Transverse colon (tissue), 4 donors: ENCODE measurements around the gene NKG7. TPM values are rescaled to one million over a fixed set of nuclear protein-coding genes. Genes with fewer than 3 reads are reported as not detected.

ENCODE experiments used
- DNase-seq: peaks from one replicate; pipeline ENCODE4 v3.0.0-alpha.2; 2019
- H3K27ac ChIP-seq, 4 donors: fragments of 200-600 bp; sonication (generic); 2 replicates each; pipeline ENCODE4 v1.5.1; 2016 to 2018; ENCODE audit warnings: inconsistent platforms in 4 of 4
- H3K27me3 ChIP-seq: fragments of 200-600 bp; sonication (generic); 2 replicates; pipeline ENCODE4 v1.5.1; 2017; ENCODE audit warnings: inconsistent platforms
- H3K36me3 ChIP-seq, 4 donors: fragments of 200-600 bp; sonication (generic); 2 replicates each; pipeline ENCODE4 v1.5.1; 2017 to 2019; ENCODE audit warnings: inconsistent platforms in 4 of 4
- H3K4me1 ChIP-seq, 4 donors: fragments of 200-600 bp; sonication (generic); 2 replicates each; pipeline ENCODE4 v1.5.1; 2017 to 2020; ENCODE audit warnings: inconsistent platforms in 4 of 4
- H3K4me3 ChIP-seq, 4 donors: fragments of 200-600 bp; sonication (generic); 1 replicate in 1 of 4; 2 replicates in 3 of 4; pipeline versions ENCODE4 v1.5.1 to v1.6.1; 2017 to 2019; ENCODE audit warnings: inconsistent platforms in 4 of 4
- H3K9me3 ChIP-seq, 2 donors: fragments of 200-600 bp; sonication (generic); 2 replicates each; pipeline ENCODE4 v1.5.1; 2017 to 2019; ENCODE audit warnings: inconsistent platforms in 2 of 2
- EP300 ChIP-seq: sonication (generic); formaldehyde crosslinking; IDR thresholded peaks from one replicate; pipeline ENCODE4 v1.6.1; 2017; ENCODE audit warnings: antibody characterized with exemption, low read depth
- POLR2A ChIP-seq: fragments of 450-650 bp; IDR thresholded peaks from one replicate; pipeline ENCODE4 v1.6.1; 2016; ENCODE audit warnings: antibody characterized with exemption, mild to moderate bottlenecking, moderate library complexity
- POLR2AphosphoS5 ChIP-seq, 3 donors: sonication (generic); formaldehyde crosslinking; IDR thresholded peaks; one replicate each; pipeline ENCODE4 v1.6.1; 2016; ENCODE audit warnings: antibody characterized with exemption in 3 of 3
- WGBS, 2 donors: methylation state at CpG; one replicate each; pipeline ENCODE4 v1.1.5; 2018; ENCODE audit warnings: low coverage in 1 of 2; 5-methylcytosine and 5-hydroxymethylcytosine counted together
- in situ Hi-C, 4 donors: fragments of 200-750 bp; cut with MboI; loops; one replicate each; pipeline versions ENCODE4 v1.15.0 to v1.15.1; 2017; ENCODE audit warnings: low sequenced_read_pairs in 3 of 4, low pct_ligation_motif_present in 1 of 4, low pct_unique_long_range_greater_than_20kb in 1 of 4
- intact Hi-C: fragments of 100-400 bp; cut with DNase I; formaldehyde crosslinking; loops from one replicate; pipeline ENCODE4 v1.15.1; 2023; ENCODE audit warnings: low total_unique reads
- total RNA-seq, 4 donors: library from RNA; depleted of rRNA; stranded (reverse); fragments of >200 nt; gene quantifications; one replicate each; pipeline ENCODE4 v1.1.0, GENCODE V29; 2016
- TF ChIP-seq, protein P1 (sequence below), 5 experiments: fragments of 200-600 bp in 3 of 5; fragments of 450-650 bp in 2 of 5; sonication (generic) in 3 of 5; IDR thresholded peaks; 1 replicate in 2 of 5; 2 replicates in 3 of 5; pipeline ENCODE4 v1.5.1; 2016 to 2017; ENCODE audit warnings: antibody characterized with exemption in 5 of 5, inconsistent platforms in 3 of 5, mild to moderate bottlenecking in 2 of 5, moderate library complexity in 1 of 5

Gene NKG7
- total RNA-seq, 4 donors from 2014 or later = 1.6 to 3.0 TPM; not detected in 2

DNA sequence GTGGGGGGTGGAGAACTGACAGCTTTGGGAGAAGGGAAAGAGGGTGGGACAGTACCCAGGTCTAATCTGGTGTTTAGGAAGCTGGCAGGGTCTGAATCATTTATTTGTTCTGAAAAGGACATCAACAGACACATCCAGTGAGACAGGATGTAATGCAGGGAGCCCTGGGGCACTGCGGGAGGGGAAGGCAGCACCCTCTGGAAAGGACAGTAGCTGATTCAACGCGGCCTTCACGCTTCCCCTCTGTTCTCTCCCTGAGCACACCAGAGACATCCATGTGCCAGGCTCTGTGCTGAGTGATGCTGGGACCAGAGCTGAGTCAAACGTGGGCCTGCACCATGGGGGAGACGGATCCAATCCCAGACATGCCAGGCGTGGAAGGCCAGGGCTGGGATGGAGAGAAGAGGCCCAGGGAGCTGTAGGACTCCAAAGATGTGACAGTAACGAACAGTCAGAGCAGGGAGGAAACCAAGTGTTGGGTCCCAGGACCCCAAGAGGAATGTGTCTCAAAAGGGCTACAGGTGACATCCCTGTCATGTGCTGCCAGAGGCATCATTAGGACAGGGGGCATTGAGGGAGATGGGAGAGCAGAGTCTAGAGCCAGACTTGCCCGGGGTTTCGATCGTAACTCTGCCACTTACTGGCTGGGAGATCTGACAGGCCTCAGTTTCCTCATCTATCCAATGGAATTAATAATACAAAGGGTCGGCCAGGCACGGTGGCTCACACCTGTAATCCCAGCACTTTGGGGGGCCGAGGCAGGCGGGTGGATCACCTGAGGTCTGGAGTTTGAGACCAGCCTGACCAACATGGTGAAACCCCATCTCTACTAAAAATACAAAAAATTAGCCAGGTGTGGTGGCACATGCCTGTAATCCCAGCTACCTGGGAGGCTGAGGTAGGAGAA is 8.0 kb downstream of the NKG7 start:
- Histone ChIP-seq H3K9me3 (no peaks in the 10 kb centered on the region), H3K4me3 (no peak overlapping the region), H3K27me3 (no peaks in the 10 kb centered on the region), H3K4me1 (peaks cover 11 to 36% (median 15%) of the 10 kb centered on the region in 4 donors), H3K36me3 (no peaks in the 10 kb centered on the region), H3K27ac (peak overlapping the region; percentile 98 to 100 (median 100))
- intact Hi-C loops (no loop called here), in situ Hi-C loops (no loop called here)
- no peak for DNase-seq
- TF ChIP-seq POLR2A = no peak
- no peak for TF ChIP-seq EP300
- TF ChIP-seq POLR2AphosphoS5 (IDR thresholded peaks at IDR 0.05) = no peak
- 78 to 82% methylated on average over 7 to 15 of the region's 15 CpGs for WGBS, 2 donors

DNA sequence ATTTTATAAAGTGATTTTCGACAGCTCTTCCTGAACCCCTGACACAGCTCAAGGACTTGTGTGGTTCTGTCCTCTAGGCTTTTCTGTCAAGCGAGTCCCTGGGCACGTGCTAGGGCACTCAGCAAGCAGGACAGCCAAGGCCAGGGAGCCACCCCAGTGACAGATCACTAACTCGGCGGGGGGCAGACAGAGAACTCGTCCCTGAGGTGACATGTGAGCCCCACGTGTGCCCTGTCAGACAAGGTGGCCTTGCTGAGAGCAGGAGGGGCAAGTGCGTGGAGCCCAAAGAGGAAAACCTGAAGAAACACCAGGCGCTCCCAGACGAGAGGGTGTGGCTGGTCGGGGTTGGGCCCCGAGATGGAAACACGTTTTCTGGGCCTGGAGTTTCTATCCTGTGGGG is 11.2 kb downstream of the NKG7 start:
- in situ Hi-C loops = no loop called here
- Histone ChIP-seq H3K27me3 (no peaks in the 10 kb centered on the region), H3K27ac (no peak overlapping the region), H3K4me3 (no peak overlapping the region), H3K4me1 (peaks cover 7 to 30% (median 11%) of the 10 kb centered on the region in 4 donors), H3K36me3 (no peaks in the 10 kb centered on the region), H3K9me3 (no peaks in the 10 kb centered on the region)
- WGBS, 2 donors = 88 to 91% methylated on average over 5 to 13 of the region's 13 CpGs
- intact Hi-C loops = no loop called here
- no peak for DNase-seq
- no peak for TF ChIP-seq POLR2A

DNA sequence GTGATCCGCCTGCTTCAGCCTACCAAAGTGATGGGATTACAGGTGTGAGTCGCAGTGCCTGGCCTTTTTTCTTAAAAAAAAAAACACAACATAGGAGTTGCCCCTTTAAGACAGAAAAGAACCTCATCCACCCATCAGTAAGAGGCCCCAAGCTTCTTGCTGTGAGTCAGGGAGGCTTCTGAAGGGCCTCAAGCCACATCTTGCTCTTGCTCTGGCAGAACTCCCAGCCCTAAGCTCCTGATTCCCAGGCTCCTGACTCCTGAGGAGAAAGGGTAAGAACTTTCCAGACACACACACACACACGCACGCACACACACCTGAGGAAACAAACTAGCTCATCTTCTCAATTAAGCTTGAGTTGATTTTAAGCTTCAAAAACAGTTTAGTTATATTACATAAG is 13.2 kb downstream of the NKG7 start:
- peaks cover under 1 to 16% (median 6%) of the 10 kb centered on the region in 4 donors for H3K4me1 ChIP-seq
- H3K9me3 ChIP-seq = no peaks in the 10 kb centered on the region
- no peaks in the 10 kb centered on the region for H3K27me3 ChIP-seq
- H3K36me3 ChIP-seq = no peaks in the 10 kb centered on the region
- TF ChIP-seq, protein P1, sequence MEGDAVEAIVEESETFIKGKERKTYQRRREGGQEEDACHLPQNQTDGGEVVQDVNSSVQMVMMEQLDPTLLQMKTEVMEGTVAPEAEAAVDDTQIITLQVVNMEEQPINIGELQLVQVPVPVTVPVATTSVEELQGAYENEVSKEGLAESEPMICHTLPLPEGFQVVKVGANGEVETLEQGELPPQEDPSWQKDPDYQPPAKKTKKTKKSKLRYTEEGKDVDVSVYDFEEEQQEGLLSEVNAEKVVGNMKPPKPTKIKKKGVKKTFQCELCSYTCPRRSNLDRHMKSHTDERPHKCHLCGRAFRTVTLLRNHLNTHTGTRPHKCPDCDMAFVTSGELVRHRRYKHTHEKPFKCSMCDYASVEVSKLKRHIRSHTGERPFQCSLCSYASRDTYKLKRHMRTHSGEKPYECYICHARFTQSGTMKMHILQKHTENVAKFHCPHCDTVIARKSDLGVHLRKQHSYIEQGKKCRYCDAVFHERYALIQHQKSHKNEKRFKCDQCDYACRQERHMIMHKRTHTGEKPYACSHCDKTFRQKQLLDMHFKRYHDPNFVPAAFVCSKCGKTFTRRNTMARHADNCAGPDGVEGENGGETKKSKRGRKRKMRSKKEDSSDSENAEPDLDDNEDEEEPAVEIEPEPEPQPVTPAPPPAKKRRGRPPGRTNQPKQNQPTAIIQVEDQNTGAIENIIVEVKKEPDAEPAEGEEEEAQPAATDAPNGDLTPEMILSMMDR (IDR thresholded peaks at IDR 0.05) = no peak
- TF ChIP-seq EP300 (no peak), POLR2A (no peak), POLR2AphosphoS5 (IDR thresholded peaks at IDR 0.05) (no peak)
- in situ Hi-C loops = no loop called here
- intact Hi-C loops = no loop called here
- H3K27ac ChIP-seq = no peak overlapping the region
- WGBS, 2 donors = 96 to 100% methylated on average over 4 of the region's 4 CpGs
- no peak overlapping the region for H3K4me3 ChIP-seq
- DNase-seq = no peak

DNA sequence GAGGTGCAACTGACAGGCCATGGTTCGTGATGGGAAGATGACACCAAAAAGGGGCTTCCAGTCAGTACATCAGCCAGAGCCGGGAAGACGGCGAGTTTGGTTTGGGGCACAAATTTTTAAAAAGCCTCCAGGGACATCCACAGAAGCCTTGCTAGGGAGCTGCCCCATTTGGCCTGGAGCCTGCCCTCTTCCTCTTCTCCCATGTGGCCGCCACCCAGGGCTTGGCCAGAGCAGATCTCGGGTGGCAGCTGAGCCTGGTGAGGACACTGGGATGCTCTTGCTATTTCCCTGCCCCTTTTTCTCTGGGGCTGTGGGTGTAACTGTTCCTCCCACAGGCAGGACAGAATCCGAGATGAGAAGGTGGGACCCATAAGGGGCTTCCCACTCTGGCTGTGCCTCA is 14.5 kb downstream of the NKG7 start:
- whole genome bisulfite sequencing, 2 donors = 87% methylated on average over 7 of the region's 7 CpGs; no CpG with 5 or more reads in 1 of the 2 donors
- no peak for DNase-seq
- Histone ChIP-seq H3K4me1 (peaks cover 0 to 5% (median 2%) of the 10 kb centered on the region in 4 donors), H3K4me3 (no peak overlapping the region), H3K27ac (no peak overlapping the region), H3K36me3 (peaks cover 0 to 2% (median 0%) of the 10 kb centered on the region in 4 donors), H3K9me3 (no peaks in the 10 kb centered on the region), H3K27me3 (no peaks in the 10 kb centered on the region)
- intact Hi-C loops = no loop called here
- in situ Hi-C loops = no loop called here
- TF ChIP-seq POLR2A (no peak), EP300 (no peak), POLR2AphosphoS5 (IDR thresholded peaks at IDR 0.05) (no peak)
- TF ChIP-seq, protein P1 (IDR thresholded peaks at IDR 0.05) = no peak

DNA sequence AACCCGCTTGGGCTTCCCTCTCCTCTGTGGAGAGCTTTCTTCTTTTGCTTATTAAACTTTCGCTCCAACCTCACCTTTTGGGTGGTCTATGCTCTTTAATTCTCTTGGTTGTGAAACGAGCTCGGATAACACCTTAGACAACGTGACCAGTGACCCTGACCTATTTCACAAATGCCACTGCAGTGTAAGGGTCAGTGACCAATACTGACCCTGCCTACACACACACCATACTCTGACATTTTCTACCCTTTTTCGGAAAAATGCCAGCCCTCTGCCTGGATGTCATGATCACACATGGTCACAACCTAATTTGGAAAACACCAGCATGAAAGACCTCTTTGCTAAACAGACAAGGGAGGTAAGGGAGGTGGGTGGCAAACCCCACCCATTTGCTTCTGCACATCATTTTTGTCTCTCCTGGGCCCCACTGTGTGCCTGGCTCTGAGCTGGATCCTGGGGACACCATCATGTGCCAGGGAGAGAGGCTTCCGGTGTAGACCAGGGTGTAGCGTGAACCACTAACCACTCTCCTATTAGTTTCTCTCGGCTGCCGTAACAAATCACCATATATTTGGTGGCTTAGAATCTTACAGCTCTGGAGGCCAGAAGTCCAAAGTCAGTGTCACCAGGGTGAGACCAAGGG is 16.2 kb downstream of the NKG7 start:
- TF ChIP-seq POLR2A (no peak), EP300 (no peak), POLR2AphosphoS5 (IDR thresholded peaks at IDR 0.05) (no peak)
- TF ChIP-seq, protein P1 (IDR thresholded peaks at IDR 0.05) = no peak
- H3K27me3 ChIP-seq = no peaks in the 10 kb centered on the region
- H3K9me3 ChIP-seq = no peaks in the 10 kb centered on the region
- no peak overlapping the region for H3K4me3 ChIP-seq
- DNase-seq = no peak
- in situ Hi-C loops (no loop called here), intact Hi-C loops (no loop called here)
- H3K36me3 ChIP-seq = peaks cover 0 to 12% (median 4%) of the 10 kb centered on the region in 4 donors
- WGBS, 2 donors = 96 to 98% methylated on average over 9 to 10 of the region's 10 CpGs
- no peaks in the 10 kb centered on the region for H3K4me1 ChIP-seq
- no peak overlapping the region for H3K27ac ChIP-seq
